ENCODE measurements around the gene ATF7IP.

GRCh38 chr12:14373217-14373616, 7.7 kb downstream of the ATF7IP start:
- TF ChIP-seq YY1 (IDR thresholded peaks at IDR 0.05; ENCODE audit: insufficient read depth, insufficient read length) (no peak), ZNF274 (IDR thresholded peaks at IDR 0.05; ENCODE audit: low read depth, low read length) (no peak), SUZ12 (IDR thresholded peaks at IDR 0.05; ENCODE audit: extremely low read depth, insufficient read depth, insufficient read length) (no peak)

Data from NT2/D1 (cell line).